Prostate gland (tissue), 2 donors: Measurements from ENCODE around the gene THRB. TPM values are rescaled to one million over a fixed set of nuclear protein-coding genes. Genes with fewer than 3 reads are reported as not detected.

ENCODE experiments used
- DNase-seq: peaks from one replicate; pipeline ENCODE4 v3.0.0-alpha.2; 2019; ENCODE audit warnings: low spot score
- H3K27ac ChIP-seq, 2 donors: fragments of 200-600 bp; sonication (generic); 2 replicates each; pipeline ENCODE4 v1.5.1; 2017 to 2019
- H3K27me3 ChIP-seq: fragments of 200-600 bp; sonication (generic); replicated peaks from 2 replicates; pipeline ENCODE4 v1.5.1; 2019; ENCODE audit not compliant: insufficient read depth
- H3K36me3 ChIP-seq, 2 donors: fragments of 200-600 bp; sonication (generic); 1 replicate in 1 of 2; 2 replicates in 1 of 2; pipeline versions ENCODE4 v1.5.1 to v1.8.1; 2017 to 2019
- H3K4me1 ChIP-seq: fragments of 200-600 bp; sonication (generic); replicated peaks from 2 replicates; pipeline ENCODE4 v1.5.1; 2019
- H3K4me3 ChIP-seq, 2 donors: fragments of 200-600 bp; sonication (generic); 2 replicates each; pipeline ENCODE4 v1.5.1; 2017 to 2019
- H3K9me3 ChIP-seq: fragments of 200-600 bp; sonication (generic); 2 replicates; pipeline ENCODE4 v1.5.1; 2017
- CTCF ChIP-seq, 4 experiments: fragments of 200-600 bp in 2 of 4; fragments of 450-650 bp in 2 of 4; sonication (generic) in 2 of 4; IDR thresholded peaks; 1 replicate in 3 of 4; 2 replicates in 1 of 4; pipeline ENCODE4 v1.5.1; 2016 to 2019; ENCODE audit warnings: antibody characterized with exemption in 4 of 4, mild to moderate bottlenecking in 2 of 4, moderate library complexity in 2 of 4
- POLR2A ChIP-seq: fragments of 450-650 bp; IDR thresholded peaks from one replicate; pipeline ENCODE4 v1.6.1; 2016; ENCODE audit warnings: antibody characterized with exemption, mild to moderate bottlenecking
- POLR2AphosphoS5 ChIP-seq: sonication (generic); formaldehyde crosslinking; IDR thresholded peaks from one replicate; pipeline ENCODE4 v1.6.1; 2017; ENCODE audit warnings: antibody characterized with exemption
- WGBS: methylation state at CpG from one replicate; pipeline ENCODE4 v1.1.5; 2018; 5-methylcytosine and 5-hydroxymethylcytosine counted together
- intact Hi-C: fragments of 100-400 bp; cut with DNase I; formaldehyde crosslinking; loops from one replicate; pipeline ENCODE4 v1.14.2; 2022
- total RNA-seq, 2 donors: library from RNA; depleted of rRNA; stranded (reverse); fragments of >200 nt; gene quantifications; one replicate each; pipeline ENCODE4 v1.1.0, GENCODE V29; 2016

The THRB gene
- total RNA-seq, 2 donors from 2014 or later: 13.0 to 39.6 TPM

DNA sequence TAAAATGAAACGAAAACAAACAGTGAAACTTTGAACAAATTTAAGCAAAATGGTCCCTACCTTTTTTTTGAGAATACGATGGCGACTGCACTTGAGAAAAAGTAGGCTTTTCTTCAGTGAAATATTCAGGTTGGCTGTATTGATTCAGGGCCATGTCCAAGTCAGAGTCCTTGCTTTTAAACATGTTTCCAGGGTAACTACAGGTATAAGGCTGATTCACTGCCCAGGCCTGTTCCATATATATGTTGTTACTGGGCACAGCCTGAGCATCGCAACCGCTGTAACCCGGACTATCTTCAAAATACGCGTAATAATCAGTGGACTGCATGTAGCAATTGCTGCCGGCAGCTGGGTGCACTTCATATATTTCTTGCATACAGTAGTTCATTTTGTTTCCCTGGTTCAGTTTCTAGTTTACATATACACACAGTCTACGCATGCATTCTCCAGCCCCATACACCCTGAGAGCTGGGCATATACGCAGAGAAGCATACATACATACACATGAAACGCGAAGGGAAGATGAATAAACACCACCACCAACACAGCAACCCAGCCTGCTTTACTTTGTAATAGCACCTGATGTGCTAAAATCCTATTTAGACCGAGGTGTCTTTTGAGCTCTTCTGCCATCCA lies 329.6 kb downstream of the THRB start:
- TF ChIP-seq POLR2AphosphoS5 (no peak), CTCF (IDR thresholded peaks at IDR 0.05) (no peak), POLR2A (no peak)
- no peaks in the 10 kb centered on the region for H3K9me3 ChIP-seq
- no peak for DNase-seq
- WGBS: 93% methylated on average over 14 of the region's 14 CpGs
- no peaks in the 10 kb centered on the region for H3K36me3 ChIP-seq
- intact Hi-C loops: no loop called here
- H3K4me3 ChIP-seq: no peak overlapping the region
- no peaks in the 10 kb centered on the region for H3K4me1 ChIP-seq
- no peak overlapping the region for H3K27ac ChIP-seq
- H3K27me3 ChIP-seq: no peaks in the 10 kb centered on the region

GRCh38 chr3:24162929-24163328 lies 331.7 kb downstream of the THRB start:
- H3K27ac ChIP-seq: no peak overlapping the region
- intact Hi-C loops: no loop called here
- TF ChIP-seq POLR2AphosphoS5: no peak
- TF ChIP-seq POLR2A: no peak
- TF ChIP-seq CTCF (IDR thresholded peaks at IDR 0.05): no peak
- 52% methylated on average over 3 of the region's 3 CpGs for whole genome bisulfite sequencing
- no peaks in the 10 kb centered on the region for H3K4me1 ChIP-seq
- H3K27me3 ChIP-seq: no peaks in the 10 kb centered on the region
- H3K4me3 ChIP-seq: no peak overlapping the region
- H3K36me3 ChIP-seq: no peaks in the 10 kb centered on the region
- H3K9me3 ChIP-seq: no peaks in the 10 kb centered on the region
- no peak for DNase-seq

DNA sequence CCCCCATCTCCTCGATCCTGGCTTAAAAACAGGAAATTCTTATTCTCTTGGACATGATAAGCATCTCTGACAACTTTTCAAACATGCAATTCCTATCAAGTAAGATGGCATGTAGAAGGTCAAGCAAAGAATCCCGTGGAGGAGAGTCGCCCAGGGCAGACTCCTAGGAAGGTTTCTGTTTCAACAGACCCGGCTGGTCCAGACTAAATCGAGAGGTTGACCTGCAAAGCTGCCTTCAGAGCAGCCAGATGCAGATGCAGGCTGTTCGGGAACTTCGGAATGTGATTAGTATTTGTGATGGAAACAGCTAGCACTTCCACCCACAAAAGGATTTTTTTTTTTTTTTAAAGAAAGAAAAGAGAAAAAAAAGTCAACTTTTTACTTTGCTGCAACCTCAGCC lies 332.8 kb downstream of the THRB start:
- H3K27ac ChIP-seq: no peak overlapping the region
- no peak for DNase-seq
- intact Hi-C loops: no loop called here
- H3K4me3 ChIP-seq: no peak overlapping the region
- TF ChIP-seq CTCF (IDR thresholded peaks at IDR 0.05) (no peak), POLR2A (no peak), POLR2AphosphoS5 (no peak)
- no peaks in the 10 kb centered on the region for H3K4me1 ChIP-seq
- H3K36me3 ChIP-seq: no peaks in the 10 kb centered on the region
- H3K9me3 ChIP-seq: no peaks in the 10 kb centered on the region
- no peaks in the 10 kb centered on the region for H3K27me3 ChIP-seq
- 53% methylated on average over 7 of the region's 7 CpGs for WGBS

GRCh38 chr3:24160424-24161095 lies 334.1 kb downstream of the THRB start:
- Histone ChIP-seq H3K4me3 (no peak overlapping the region), H3K27me3 (no peaks in the 10 kb centered on the region), H3K27ac (no peak overlapping the region), H3K36me3 (no peaks in the 10 kb centered on the region), H3K4me1 (no peaks in the 10 kb centered on the region), H3K9me3 (no peaks in the 10 kb centered on the region)
- 73% methylated on average over 12 of the region's 12 CpGs for WGBS
- no peak for TF ChIP-seq POLR2AphosphoS5
- no peak for TF ChIP-seq CTCF (IDR thresholded peaks at IDR 0.05)
- no peak for TF ChIP-seq POLR2A
- DNase-seq: no peak
- intact Hi-C loops: no loop called here
